Lung microvascular endothelial cell (primary cell): ENCODE data around the gene MYLK2. TPM values are rescaled to one million over a fixed set of nuclear protein-coding genes. Genes with fewer than 3 reads are reported as not detected.

ENCODE experiments used
- DNase-seq, 2 donors: peaks; one replicate each; pipeline versions ENCODE4 v3.0.0 to v3.0.0-alpha.2; 2010; ENCODE audit warnings: low read depth in 2 of 2
- total RNA-seq: library from RNA; depleted of rRNA; stranded (reverse); fragments of >200 nt; gene quantifications from 2 replicates; pipeline ENCODE4 v1.2.1, GENCODE V29; 2014

The MYLK2 gene
- total RNA-seq, 1 donor from 2014 or later = 17.3 TPM

DNA sequence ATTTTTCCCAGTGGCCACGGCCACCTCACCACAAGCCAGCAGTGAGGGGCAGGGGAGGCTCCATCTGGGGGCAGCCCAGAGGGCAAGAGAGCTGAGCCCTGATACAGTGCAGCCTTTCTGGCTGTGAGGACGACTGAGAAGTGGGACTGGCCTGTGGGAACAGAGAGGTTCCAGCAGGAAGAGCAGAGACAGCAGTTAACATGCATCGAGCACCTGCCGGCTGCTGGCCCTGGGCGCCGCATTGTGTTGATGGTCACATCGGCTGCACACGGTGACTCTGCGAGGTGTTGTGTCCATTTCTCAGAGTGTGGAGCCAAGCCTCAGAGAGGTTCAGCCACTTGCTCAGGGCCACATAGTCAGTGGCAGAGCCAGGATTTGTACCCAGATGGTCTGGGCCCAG lies 16.4 kb downstream of the MYLK2 start:
- no peak for DNase-seq

DNA sequence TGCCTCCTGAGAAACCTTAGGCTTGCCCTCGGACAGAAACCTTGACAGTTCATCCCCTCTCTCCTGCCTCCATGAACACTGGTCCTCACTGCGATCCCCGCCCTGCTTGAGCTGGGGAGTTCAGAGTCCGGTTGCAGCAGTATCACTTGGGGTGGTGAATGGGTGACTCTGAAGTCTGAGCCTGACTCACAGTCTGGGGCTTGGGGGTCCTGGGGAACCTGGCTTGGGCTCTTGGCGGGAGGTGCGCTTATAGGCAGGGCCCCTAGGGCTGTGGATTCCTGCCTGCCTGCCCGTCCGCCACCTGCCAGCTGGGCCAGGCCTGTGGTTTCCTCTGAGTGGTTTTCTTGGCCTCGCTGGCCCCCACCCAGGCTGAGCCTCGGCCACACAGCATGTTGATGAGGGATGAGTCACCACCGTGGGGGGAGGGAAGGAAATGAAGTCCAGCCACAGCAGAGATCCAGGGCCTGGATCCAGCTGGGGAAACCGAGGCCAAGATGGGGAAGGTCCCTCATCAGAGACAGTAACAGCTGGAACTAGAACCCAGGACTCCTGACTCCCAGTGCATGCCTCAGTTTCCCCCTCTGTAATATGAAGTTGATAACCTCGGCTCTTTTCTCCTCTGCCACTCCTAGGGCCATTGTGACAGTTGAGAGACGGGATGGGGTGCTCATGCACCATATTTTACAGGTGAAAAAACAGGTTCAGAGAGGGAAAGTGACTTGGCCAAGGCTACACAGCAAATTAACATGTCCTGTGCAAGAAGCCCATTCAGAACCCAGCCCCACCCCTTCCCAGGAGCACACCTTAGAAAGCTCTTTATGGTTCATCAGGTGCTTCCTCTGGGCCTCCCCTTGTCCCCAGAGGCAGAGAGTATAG lies 17.1 kb downstream of the MYLK2 start:
- peak; percentile 68 to 94 for DNase-seq

DNA sequence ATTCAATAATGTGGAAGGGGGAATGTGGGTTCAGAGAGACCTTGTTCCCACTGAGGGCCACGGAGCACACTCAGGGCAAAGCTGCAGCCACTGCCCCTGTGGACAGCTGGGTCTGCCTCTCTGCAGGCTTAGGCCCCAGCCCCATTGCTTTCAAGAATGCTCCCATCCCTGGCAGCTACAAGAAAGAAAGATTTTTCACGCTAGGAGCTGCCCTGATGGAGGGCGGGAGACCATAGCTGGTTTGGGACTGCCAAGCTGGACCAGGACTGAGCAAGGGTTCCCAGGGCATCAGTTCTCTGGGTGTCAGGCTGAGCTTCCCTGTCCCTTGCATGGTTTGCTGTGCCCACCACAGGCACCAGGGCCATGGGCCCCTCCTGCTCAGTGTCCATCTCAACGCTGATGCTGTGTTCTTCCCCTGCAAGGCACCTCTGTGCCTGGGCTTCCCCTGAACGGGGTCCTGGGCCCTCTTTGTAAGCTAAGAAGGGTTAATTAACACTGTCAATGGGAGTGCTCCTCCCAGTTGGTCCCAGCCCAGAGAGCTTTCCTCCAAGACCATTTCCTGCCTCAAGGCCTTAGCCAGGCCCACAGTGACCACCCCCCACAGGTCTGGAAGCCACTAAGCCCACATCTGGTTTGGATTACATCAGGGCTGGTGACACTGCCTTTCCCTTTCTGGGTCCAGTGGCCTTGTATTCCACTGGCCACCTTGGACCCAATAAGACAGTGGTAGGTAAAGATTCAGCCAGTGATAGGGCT lies 17.9 kb downstream of the MYLK2 start:
- peak in 1 of 2 donors; percentile 14 for DNase-seq

DNA sequence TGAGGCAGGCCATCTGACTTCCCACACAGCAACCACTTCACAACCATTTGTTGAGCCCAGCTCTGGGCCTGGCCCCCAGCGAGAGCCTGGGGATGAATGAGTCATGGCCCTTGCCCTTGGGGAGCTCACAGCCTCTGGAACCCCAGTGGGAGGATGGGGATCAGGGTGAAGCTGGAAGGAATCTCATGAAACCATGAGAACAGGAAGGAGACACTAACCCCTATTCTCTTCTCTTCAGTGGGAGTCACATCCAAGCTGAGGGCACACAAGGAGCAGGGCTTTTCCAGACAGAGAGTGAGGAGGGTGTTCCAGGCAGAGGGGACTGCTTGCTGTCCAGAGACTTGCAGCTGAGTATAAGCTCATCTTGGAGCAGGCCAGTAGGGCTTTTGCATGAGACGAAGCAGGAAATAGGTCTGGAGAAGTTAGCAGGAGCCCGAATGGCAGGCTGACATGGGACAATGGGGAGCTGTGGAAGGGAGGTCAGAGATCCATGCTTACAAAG lies 18.8 kb downstream of the MYLK2 start:
- DNase-seq = peak in 1 of 2 donors; percentile 78

DNA sequence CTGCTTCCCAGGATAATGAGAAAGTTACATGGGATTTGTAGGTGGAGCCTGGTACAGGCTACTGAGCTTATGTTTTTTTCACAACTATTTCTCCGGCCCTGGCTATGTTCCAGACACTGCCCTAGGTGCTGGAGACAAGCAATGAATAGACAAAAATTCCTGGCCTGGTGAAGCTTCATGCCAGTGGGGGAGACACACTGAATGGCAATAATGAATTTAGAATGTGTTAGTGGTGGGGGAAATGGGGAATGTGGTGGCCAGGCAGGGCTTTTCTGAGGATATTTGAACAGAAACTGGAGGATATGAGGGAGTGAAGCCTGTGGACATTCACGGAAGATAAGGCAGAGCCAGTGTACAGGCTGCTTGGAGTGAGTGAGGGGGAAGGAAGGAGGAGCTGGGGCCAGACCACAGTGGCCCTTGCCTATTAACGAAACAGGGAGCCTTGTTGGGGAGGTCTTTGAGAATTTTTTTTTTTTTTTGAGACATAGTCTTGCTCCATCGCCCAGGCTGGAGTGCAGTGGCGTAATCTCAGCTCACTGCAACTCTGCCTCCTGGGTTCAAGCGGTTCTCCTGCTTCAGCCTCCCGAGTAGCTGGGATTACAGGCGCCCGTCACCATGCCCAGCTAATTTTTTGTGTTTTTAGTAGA lies 19.6 kb downstream of the MYLK2 start:
- peak; percentile 50 to 68 for DNase-seq

DNA sequence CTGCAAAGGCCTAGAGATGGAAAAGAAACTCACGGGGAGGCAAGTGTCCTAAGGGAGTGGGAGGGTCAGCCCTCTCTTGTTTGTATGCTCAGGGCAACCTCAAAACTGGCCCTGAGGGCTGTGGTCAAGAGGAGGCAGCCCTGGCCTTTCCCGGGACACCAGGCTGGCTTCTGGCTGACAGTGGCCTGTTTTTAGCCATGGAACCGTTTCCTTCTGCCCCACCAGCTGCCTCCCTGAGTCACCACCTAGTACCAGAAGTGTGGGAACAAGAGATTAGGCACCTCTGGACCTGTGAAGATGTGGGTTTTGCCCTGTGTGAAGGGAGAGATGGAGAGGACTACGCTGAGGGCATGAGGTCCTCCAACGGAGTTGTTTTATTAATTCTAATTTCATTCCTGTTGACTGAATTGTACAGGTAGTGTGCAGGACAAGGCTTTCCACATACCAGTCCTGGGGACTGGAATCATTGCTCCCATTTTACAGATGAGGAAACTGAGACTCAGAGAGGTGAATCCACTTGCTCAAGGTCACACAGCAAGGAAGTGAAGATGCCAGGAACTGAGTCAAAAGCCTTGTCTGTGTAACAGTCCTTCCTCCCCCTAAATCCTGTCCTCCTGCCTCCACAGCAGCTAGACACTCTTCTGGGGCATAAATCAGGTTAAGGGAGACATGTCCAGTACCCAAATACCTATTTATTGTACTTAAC lies 20.8 kb downstream of the MYLK2 start:
- DNase-seq = peak in 1 of 2 donors; percentile 50

DNA sequence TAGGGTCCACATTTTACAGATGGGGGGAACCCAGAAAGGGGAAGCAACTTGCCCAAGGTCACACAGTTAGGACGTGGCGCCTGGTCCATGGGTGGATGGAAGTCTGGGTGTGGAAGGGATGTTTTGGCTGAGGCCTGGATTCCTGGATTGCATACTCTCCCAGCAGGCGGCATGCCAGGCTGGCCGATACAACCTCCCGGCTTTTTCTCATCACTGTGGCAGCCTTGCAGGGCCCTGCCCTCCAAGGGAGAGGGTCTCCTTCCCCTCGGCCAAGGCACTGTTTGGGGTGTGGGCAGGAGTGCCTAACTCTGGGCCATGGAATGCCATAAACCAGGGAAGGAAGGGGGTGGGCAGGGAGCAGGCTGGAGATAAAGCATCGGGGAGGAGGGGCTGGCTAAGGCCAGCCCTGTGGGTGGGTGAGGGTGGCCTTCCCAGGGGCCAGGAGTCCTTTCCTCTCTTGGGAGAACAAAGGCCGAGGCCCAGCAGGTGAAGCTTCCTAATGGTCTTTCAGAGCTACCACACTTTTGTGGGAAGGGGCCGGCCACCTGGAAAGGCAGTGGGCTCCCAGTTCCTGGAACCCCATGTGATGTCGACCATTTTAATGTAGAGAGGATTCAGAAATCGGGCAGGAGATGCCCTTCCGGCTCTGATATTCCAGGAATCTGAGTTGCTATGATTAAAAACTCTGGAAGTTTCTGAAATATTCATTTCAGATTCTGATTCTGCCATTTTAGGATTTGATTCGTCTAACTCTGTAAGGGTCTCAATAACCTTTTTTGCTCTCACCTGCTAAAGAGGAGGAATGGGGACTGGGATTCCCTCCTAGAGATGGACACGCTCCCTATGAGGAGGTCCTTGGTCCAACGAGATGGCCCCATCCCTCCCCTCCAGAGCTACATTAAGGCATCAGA lies 22.0 kb downstream of the MYLK2 start:
- DNase-seq = peak in 1 of 2 donors; percentile 11

DNA sequence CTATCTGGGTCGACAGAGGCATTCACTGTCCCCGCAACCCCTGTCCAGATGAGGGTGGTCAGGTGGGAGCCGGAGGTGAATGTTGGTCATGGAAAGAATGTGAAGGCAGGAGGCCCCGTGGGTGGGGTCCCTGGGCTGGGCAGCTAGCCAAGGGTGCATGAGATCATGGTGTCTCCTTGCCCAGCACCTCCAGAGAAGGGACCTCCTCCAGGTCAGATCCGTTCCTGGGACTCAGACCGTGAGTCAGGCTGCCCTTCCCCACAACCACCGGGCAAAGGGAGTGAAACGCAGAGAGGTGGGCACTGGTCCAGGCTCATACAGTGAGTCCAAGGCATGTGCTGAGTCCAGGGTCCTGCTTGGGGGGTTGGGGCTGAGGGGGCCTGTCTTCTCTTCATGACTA lies 22.8 kb downstream of the MYLK2 start:
- DNase-seq = peak; percentile 47 to 81

DNA sequence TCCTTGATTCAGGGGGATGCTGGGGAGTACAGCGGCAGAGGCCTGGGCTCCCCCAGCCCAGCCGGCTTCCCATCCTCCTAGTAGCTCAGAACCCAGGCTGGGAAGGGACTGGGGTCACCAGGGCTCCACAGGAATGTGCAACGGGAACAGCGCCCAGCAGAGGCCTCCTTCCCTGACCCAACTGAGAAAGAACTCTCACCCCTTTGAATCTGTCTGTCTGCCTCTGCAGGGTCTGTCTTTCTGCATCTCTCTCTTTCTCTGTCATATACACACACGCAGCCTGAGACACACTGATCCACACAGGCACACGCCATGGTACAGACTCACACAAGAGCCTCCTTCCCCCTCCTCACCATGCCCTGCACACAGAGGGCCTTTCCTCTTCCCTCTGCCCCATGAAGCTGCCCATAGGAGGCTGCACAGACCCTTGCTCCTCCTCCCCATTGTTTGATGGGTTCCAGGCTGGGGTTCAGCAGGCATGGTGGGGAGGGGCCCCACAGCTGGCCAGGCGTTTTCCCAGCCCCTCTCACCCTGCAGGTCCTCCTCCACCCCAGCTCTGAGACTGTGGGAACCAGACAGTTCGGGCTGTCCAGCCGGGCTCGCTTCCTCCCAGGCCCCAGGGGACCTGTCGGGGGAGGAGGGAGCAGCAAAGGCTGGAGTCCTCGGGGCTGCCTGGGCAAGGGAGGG lies 23.5 kb downstream of the MYLK2 start:
- peak; percentile 36 to 69 for DNase-seq

DNA sequence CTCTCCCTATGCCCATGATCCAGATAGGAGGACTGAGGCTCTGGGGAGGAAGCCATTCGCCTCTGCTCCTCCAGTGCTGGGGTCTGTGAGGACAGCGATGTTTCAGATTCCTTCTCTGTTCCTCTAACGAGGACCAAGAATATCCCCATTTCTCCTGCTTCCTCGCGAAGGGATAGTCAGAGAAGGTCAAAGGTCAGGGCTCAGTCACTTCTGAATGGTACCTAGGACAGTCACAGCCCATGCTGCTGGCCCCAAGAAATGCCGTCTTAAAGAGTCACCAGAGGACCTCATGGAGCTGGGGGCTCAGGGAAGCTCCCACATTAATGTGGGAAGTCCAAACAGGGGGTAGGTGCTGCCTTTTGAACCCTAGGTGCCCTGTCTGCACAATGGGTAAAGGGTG lies 24.1 kb downstream of the MYLK2 start:
- DNase-seq = no peak

DNA sequence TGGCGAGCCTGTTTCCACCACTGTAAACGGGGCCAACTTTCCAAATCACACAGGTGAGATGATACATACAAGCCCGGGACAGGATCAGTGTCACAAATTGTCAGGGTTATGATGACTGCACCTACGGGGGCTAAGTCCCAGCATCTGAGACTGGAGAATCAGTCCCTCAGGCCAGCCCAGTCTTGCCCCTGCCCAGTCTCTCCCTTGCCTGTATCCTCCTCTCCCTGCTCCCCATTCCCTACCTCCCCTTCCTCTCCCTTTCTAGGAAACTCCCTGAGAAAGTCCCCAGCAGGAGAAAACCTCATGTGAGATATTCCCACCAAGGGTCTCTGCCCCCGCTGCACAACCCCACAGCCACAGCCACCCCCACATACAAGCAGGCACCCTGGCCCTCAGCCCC lies 24.7 kb downstream of the MYLK2 start:
- DNase-seq = no peak

DNA sequence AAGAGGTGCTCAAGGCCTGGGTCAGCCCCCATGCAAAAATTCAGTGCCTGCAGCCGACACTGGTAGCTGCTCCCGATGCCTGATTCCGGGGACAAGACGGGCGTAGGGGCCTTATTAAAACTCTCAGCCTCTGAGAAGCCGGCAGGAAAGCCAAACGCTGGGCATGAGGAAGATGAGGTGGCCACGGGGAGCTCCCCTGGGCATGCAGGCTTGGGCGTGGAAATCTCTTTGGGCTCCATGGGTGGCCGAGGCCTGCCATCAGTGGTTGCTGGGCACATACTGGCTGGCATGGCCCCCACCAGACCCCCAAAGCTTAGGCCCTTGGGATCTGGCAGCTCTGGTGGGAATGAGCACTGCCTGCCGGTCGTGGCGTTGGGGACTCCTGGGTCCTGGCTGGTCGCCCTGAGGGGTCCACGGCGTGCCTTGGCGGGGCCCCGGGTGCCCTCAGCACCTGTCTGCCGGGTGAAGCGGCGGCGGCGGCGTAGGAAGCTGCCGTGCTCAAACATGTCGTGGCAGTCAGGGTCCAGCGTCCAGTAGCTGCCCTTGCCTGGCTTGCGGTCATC lies 25.7 kb downstream of the MYLK2 start:
- no peak for DNase-seq

DNA sequence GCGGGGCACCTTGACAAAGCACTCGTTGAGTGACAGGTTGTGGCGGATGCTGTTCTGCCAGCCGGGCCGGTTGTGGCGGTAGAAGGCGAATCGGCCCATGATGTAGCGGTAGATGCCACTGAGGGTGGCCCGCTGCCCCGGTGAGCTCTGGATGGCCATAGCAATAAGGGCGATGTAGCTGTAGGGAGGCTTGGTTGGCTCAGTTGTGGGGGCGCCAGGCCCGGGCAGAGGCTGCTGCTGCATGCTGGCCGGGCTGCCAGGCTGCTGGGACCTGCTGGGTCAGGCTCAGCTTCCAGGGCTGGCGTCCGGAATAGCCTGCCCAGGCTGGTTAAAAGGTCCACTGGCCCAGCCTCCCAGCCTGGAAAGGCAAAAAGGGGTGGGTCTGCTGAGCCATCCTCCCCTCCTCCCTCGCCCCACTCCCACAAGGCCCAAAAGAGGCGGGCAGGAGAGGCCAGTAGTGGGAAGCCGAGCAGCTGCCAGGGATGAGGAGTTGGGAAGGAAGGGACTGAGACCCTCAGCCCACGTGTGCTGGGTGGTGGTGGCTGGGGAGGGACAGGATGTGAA lies 26.2 kb downstream of the MYLK2 start, which contains the start of gene FOXS1:
TSS of gene FOXS1 (minus strand) at position 305 of the 564 bp plus-strand sequence. CDS start at position 243, 62 bp downstream.
- peak; percentile 44 to 62 for DNase-seq

DNA sequence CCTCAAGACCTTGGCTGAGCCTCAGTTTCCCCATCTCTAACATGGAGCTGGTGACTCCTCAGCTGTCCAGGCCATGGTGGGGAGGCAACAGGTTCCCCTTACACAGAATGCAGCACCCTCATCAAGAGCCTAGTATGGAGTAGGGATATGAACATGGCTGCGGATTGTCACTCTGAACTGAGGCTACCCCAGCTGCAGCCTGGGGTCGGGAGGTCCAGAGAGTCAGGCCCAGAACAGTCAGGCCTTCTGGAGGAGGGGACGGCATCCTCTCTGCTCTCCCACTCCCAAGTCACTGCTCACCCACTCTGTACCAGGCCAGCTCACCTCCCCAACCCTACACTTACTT lies 27.6 kb downstream of the MYLK2 start:
- DNase-seq = no peak

DNA sequence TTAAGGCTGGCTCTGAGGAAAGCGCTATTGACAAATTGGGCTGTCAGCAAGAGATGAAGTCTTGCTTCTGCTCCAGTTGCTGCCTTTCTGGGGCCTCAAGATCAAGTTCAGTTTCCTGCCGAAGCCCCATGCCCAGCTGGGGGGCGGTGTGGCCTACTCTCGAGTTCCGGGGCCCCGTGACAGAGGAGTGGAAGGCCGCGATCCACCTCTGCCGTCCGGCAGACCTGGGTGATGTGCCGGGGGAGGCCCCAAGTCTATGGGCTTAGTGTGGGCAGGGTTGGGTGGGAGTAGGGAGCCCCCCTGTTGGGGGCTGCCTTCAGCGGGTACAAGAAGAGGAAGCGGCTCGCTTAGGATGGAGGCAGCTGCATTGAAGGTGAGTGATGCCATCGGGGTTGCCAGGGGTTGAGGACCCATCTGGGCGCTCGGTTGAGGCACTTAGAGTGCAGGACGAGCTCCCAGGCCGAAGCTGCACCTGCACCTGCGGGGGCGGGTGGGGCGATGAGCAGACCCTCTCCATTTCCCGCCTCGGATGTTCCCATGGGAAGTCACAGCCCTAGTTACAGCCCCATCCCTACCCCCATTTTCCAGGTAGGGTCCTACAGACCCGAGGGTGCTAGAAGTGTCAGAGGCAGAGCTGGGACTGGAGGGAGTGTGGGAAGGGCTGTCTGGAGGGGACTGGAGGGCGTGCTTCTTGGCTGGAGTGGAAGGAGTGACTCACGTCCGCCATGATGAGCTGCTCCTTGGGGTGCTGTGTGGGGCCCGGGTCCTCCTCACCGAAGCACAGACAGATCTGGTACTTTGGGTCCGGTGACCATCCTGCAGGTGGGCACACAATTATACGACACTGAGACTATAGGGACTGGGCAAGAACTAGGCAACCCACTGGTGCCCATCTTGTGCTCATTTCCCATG lies 29.2 kb downstream of the MYLK2 start:
- no peak for DNase-seq

DNA sequence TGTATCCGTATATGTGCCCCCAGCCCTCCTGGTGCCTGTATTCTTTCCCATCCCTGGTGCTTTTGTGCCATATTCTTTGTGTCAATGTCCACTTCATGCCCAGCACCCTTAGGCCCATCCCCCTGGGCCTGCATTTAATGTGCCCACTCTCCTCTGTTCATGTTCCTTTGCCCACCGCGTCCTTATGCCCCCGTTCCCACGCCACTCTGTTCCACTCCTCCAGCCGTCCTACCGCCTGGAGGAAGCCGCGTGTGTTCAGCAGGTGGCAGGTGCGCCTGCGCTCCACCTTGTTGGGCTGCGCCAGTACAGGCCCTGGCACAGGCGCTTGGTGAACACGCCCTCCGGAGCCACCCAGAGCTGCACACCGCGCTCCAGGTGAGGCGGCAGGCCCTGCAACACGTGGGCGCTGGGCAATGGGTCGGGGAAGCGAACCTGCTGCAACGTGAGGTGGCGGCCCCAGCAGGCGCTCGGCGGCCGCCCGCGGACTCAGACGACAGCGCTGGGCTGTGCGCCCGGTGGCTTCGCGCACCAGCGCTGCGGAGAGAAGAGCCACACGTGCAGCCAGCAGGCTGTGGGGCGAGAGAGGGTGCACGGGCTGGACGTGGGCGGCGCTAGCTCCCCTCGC lies 30.3 kb downstream of the MYLK2 start:
- DNase-seq = no peak

DNA sequence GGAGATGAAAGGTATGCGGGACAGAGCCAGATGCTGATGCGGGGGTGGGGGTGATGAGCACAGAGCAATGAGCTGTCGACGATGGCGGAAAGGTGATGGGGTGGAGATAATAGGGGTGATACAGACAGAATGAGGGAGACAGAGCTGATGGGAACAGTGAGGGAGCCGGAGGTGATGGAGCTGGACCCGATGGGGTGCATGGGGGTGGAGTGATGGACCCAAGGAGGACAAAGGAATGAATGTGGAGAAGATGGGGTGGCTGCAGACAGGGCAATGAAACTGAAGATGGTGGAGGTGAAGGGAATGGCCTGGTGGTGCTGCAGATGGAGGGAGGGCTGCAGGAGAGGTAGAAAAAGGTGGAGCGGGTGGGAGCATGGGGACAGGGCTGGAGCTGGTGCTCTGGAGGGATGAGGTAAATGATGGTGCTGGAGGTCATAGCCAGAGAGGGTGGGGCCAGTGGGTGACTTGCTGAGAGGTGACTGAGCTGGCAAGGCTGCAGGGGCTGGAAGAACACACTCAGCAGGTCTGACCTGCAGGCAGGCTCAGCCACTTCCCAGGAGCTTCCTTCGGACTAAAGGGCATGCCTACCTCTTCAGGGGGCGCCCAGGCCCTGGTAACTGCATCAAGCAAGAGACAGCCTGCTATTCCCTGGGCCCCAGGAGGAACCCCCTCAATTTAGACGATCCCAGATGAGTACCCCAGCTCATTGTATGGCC lies 32.2 kb downstream of the MYLK2 start:
- no peak for DNase-seq
